HG02870 (cell line): Measurements from ENCODE around the gene SEC63.
"Not testable (repeated sequence)": the region's sequence is repeated elsewhere in the genome, so short reads cannot be mapped to it uniquely, and the experiment has no call there.

Source experiments
- ATAC-seq: cut with Tn5 transposase; IDR thresholded peaks from one replicate; pipeline ENCODE4 v1.9.1; 2021; ENCODE audit warnings: mild to moderate bottlenecking, moderate library complexity; ENCODE audit not compliant: unreplicated experiment

SEC63 gene, protein sequence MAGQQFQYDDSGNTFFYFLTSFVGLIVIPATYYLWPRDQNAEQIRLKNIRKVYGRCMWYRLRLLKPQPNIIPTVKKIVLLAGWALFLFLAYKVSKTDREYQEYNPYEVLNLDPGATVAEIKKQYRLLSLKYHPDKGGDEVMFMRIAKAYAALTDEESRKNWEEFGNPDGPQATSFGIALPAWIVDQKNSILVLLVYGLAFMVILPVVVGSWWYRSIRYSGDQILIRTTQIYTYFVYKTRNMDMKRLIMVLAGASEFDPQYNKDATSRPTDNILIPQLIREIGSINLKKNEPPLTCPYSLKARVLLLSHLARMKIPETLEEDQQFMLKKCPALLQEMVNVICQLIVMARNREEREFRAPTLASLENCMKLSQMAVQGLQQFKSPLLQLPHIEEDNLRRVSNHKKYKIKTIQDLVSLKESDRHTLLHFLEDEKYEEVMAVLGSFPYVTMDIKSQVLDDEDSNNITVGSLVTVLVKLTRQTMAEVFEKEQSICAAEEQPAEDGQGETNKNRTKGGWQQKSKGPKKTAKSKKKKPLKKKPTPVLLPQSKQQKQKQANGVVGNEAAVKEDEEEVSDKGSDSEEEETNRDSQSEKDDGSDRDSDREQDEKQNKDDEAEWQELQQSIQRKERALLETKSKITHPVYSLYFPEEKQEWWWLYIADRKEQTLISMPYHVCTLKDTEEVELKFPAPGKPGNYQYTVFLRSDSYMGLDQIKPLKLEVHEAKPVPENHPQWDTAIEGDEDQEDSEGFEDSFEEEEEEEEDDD

DNA sequence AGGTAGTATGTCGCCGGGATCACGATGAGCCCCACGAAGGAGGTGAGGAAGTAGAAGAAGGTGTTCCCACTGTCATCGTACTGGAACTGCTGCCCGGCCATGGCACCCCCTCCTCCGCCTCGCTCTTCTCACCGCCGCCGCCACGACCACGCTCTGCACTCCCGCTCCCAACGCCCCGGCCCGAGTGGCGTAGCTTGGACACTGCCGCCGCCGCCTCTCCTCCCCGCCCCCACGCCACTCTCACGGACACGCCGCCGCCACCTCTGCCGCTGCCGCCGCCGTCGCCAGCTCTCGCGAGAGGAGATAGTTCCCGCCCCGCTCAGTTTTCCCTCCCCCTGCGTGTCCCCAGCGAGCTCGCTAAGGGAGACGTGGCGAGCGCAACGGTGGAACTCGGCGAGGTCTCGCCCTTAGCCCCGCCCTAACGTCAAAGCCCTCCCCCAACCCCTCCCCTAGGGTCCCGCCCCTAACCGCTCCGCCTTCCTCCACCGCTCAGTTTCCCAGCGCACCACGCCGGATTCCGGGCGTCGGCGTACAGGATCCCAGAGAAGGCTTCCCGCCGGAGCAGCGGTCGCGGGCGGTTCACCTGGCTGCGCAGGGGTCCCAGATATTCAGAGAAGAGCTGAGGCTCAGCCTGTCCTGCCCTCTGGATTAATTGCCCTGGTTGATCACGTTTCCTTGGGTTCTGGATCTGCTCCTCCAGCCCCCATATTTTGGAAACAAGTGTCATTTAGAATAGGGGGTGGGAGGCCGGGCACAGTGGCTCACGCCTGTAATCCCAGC, at the start of gene SEC63:
Gene SEC63, minus strand, starts transcription at position 300 of the 780 bp plus-strand sequence. Its CDS starts 199 bp downstream, at position 101.
- ATAC-seq, result peak; percentile 90

DNA sequence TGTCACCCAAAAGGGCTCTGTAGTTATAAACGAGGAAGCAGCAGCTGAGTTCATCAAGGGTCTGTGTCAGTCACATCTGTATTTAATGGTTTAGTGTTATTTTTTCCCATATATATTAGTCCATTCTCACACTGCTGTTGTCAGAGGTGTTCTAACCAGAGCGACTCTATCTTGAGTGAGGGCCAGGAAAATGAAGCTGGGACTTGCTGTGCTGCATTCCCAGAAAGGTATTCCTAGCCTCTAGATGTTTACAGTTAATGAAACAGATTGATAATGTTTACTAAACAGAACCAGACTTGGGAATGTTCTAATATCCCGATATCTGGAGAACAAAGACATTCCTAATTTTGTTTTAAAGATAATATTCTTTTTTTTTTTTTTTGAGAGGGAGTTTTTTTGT, 48.0 kb upstream of the SEC63 start:
- ATAC-seq, result no peak

DNA sequence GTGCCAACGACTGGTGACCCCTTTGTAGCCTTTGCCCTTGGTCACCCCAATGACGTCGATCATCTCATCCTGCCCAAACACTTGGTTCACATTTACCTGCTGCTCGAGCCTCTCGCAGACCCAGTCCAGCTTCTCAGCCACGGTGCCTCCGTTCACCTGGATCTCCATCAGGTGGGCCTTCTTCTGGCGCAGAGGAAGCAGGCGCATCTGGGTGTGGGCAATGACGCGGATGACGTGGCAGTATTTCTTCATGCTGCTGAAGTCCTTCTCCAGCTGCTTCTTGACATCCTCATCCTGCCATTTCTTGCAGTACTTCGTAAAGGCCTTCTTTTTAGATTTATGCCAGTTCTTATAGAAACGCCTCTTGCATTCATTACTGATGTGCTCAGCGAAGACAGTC, 46.9 kb upstream of the SEC63 start:
- ATAC-seq, result no peak

DNA sequence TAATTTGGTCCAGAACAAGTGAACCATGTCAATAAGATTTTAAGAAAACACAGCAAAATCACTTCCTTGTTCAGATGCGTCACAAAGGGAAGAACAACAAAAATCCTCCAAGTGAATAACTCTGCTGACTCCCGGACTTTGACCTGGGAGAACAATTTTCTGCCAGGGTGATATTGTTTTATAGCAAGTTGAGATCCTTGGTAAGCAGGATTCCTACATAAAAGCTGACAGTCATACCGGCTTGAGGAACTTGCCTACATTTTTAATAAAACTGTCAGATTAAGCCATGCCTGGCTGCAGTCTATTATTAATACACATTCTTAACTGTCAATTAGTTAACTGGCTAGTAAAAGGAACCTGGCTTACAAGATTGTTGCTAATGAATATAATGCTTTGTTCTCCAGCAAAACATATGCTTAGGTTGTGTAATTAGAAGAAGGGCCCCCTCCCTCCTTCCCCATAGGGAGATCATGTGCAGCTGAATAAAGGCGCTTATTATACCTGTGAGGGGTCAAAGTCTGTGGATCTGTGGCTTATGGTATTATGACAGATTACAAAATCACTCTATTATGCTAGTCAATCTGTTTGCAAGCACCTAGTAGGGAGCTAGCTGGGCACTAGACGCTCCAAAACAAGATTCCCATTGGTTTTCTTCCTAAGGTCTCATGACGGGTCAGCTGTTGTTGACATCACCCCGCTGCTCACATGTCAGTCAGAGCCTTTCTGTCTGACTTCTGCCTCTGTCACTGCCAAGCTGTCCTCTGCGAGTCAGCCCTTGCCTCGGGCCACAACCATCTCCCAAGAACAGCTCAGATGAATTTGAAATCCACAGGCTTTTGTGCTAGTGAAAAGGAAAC, 44.6 kb upstream of the SEC63 start:
- ATAC-seq, result no peak

DNA sequence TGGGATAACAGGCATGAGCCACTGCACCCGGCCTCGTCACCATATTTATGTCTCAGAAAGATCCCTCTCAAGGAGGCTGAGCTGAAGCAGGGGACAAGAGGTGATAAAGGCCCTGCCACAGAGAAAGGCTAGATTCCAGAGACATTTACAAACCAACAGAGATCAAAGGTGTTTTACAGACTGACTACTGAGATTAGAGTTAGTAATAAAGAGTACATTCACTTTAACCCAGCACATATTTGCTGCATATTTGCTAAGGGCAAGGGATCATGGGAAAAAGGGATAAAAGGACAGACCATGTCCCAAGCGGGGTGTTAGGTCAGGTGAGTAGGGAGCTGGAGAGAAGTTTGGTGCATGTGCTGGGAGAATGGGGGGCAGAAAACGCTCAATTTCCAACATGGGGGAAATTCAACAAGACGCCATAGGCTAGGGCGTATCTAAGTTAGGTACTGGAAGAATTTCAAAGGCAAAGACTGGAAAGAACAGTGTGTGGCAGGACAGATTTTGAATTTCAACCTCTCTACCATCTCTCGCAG, 43.8 kb upstream of the SEC63 start:
- no peak for ATAC-seq

DNA sequence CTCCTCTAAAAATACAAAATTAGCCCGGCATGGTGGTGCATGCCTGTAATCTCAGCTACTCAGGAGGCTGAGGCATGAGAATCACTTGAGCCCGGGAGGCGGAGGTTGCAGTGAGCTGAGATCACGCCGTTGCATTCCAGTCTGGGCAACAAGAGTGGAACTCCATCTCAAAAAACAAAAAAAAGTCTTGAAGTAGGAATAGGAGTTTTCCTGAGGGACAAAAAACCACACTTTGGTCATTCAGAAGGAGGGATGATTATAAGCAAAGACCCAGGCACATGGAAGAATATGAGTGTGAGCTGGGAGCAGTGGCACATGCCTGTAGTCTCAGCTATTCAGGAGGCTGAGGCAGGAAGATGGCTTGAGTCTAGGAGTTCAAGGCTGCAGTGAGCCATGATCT, 42.3 kb upstream of the SEC63 start:
- not testable (repeated sequence) for ATAC-seq

DNA sequence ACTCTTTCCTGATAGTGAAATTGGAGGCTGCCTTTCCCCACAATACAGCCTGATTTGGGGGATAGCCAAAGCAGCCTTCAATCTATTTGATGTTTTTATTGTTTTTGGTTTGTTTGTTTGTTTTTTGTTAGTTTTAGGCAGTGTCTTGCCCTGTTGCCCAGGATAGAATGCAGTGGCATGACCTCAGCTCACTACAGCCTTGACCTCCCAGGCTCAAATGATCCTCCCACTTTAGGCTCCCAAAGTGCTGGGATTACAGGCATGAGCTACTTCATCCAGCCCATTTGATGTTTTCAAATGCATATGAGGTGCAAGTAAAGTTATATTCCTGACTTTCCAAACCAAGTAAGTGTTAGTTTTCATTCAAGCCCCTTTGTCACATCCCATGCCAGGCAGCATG, 41.3 kb upstream of the SEC63 start:
- ATAC-seq, result no peak

DNA sequence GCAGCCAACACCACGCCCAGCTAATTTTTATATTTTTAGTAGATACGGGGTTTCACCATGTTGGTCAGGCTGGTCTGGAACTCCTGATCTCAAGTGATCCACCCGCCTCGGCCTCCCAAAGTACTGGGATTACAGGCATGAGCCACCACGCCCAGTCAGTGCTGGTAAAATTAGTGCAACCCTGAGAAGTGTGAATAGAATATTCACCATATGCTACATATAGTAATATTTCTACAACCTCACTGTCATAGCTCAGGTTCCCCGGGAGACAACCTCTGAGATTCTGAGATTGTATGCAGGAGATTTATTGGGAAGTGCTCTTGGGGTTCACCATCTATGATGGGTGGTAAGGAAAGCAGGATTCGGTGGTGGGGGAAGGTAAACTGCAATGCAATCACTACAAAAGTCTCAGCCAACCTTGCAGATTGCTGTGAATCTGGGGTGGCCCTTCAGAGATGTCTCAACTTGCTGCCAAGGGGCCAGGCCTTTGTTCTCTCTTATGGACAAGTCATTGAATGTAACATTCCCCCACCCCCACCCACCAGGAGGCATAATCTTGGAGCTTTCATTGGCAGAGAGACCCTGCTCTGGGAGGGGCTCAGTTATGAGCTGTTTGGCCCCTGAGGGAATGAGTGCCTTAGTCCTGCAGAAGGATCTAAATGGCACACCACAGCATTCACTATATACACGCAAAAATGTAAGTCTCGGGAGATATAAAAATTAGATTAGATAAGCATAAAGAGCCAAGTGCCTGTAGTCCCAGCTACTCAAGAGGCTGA, 34.0 kb upstream of the SEC63 start:
- no peak for ATAC-seq

DNA sequence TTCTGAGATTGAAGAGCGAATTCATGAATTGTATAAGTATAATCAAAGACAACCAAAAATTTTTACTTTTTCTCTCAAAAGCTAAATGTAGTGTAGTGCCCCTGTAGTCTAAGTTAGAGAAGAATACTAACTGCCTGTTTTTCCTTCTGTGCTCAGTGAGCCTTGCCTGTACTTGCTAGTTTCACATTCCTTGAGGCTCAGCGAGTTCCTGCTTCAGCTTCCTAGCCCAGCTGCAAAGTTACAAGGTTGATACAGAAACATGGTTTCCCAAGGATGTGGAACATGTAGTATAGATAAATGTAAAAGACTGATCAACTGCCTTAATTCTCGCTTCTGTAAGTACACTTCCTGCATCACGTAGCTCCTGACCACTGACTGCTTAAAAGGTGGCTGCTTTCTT, 33.1 kb upstream of the SEC63 start:
- no peak for ATAC-seq

DNA sequence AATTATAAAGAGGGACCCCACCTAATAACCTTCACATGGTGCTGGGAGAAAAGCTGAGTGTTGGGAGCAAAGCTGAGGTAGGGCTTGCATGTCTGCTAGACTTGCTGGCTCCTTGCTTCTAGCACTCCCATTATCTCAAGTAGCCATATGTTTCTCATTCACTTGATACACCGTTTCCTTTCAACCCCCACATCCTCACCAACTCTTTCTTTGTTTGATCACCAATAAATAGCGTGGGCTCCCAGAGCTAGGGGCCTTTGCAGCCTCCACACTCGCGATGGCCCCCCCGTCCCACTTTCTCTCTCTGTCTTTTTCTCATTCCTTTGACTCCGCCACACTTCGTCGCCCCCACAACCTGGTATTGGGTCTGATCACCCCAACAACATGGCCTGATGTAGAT, 32.6 kb upstream of the SEC63 start:
- ATAC-seq, result not testable (repeated sequence)

DNA sequence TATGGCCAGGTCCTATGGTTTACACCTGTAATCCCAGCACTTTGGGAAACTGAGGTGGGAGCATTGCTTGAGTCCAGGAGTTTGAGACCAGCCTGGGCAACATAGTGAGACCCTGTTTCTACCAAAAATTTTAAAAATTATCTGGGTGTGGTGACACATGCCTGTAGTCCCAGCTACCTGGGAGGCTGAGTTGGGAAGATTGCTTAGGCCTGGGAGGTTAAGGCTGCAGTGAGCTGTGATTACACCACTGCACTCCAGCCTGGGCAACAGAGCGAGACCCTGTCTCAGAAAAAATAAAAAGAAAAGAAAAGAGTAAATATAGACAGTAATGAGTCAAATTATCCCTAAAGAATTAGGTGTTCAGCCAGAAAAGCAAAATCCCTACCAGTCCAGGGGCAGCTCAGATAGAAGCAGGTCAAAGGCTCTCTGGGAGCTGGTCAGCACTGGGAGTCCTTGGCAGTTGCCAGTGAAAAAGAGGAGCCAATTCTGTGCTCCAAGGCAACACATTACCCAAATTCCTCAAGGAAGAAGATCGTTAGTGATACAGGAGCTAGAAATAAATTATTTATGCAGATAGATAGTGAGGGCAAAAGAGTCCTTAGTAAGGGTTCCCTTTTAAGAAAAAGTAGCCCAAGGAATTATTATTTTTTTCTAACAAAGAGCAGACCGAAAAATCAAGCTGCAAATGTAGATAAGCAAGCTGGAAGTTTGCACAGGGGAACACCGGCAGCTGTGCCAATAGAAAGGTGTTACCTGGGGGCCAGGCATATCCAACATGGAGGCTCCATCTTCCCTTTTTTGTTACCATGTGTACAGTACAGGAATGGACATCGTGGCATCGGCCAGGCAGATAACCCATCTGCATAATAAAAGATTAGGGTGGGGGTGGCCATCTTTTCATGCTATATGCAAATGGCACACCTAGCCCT, 31.4 kb upstream of the SEC63 start:
- no peak for ATAC-seq

DNA sequence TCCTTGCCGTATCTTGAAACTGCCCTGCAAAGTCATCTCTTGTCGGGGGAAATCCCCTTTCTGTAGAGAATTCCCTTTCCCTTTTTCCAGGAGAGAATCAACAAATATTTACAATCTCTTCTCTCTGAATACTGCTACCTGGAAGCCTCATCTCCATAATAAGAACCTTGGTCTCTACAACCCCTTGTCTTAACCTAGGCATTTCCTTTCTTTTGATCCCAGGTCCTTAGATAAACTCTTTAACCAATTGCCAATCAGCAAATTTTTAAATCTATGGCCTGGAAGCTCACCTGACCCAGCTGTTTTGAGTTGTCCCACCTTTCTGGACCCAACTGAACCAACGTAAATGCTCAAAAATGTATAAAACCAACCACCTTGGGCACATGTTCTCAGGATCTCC, 30.6 kb upstream of the SEC63 start:
- ATAC-seq, result no peak

DNA sequence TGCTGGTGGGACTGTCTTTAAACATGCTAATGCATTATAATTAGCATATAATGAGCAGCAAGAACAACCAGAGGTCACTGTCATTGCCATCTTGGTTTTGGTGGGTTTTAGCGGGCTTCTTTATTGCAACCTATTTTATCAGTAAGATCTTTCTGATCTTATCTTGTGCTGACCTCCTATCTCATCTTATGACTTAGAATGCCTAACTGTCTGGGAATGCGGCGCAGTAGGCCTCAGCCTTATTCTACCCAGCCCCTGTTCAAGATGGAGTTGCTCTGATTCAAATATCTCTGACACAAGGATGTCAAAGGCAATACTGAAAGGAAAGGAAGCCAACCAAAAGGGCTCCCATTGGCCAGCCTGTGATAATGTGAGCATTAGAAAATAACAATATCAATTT, 29.8 kb upstream of the SEC63 start:
- no peak for ATAC-seq

DNA sequence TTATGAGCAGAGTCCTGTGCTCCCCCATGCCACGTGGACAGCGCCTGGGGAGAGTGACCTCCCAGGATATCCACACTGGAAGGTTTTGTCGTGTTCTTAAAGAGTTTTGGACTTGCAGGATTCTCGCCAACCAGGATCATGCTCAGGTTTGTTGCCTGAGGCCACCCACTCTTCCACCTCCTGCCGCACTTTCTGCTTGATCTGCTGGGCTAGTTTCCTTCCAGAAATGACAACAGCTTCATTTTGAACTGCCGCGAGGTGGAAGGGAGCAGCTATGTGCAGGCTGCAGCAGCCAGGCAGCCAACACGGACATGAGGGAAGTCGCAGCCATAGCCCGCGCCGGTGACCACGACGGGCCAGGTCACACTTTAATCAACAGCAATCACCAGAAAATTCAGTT, 27.7 kb upstream of the SEC63 start:
- no peak for ATAC-seq

DNA sequence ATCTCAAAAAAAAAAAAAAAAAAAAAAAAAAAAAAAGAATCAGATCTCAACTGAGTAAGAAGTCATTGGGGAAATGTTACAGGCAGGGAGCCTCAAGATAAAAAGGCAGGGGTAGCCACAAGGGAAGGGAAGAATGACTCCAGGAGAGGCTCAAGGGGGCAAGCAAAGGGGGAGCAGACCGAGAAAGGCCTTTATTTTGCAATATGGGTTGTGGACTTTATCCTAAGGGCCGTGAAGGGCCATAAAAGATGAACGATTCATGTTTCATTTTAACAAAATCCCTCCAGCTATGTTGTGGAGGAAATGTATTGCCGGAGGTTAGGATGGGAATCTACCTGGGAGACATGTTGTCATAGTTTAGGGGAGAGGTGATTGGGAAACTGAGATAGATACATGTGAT, 25.8 kb upstream of the SEC63 start:
- ATAC-seq, result no peak

DNA sequence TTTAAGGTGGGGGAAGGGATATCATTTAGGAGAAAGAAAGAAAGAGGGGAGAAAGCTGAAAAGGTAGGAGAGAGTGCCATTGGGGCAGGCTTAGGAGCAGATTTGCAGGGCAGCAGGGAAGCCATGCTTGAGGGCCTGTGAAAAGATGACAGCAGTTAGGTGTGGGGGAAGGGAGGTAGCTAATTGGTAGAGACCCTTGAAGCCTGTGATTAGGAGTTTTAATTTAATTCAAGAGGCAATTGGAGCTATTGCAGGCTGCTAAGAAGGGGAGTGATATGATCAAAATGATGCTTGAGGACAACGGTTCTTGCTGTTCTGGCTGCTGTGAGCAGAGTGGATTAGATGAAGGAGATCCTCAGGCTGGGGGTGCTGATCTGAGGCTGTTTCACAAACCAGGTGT, 24.5 kb upstream of the SEC63 start:
- no peak for ATAC-seq

DNA sequence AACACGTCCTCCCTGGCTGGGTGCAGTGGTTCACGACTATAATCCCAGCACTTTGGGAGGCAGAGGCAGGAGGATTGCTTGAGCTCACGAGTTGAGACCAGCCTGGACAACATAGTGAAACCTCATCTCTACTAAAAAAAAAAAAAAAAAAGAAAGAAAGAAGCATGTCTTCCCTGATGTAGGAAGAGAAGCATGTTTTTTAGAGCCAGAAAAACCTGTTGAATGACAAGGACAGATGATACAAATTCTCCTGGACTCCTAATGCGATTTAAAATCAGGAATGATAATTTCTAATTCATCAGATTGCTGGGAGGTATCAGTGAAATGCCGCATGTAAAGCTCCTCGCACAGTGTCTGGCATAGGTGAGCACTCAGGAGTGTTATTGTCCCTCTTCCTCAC, 23.7 kb upstream of the SEC63 start:
- no peak for ATAC-seq

DNA sequence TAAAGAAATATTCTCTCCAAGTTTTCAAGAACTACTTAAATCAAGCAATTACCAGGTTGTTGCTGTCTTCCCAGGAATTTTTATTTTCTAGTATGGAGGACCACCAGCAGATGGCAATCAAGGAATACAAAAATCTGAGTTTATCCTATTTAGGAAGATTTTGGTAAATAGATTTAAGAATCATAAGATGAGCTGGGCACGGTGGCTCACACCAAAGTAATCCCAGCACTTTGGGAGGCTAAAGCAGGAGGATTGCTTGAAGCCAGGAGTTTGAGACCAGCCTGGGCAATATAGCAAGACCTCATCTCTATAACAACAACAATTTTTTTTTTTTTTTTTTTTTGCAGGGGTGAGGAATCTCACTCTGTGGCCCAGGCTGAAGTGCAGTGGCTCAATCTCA, 19.3 kb upstream of the SEC63 start:
- no peak for ATAC-seq
